Gastroesophageal sphincter (tissue), 4 donors: ENCODE measurements around the gene JARID2. TPM values are rescaled to one million over a fixed set of nuclear protein-coding genes. Genes with fewer than 3 reads are reported as not detected.
A peak's percentile ranks its signal among the peaks of the same experiment; 100 is the strongest.

Experiments used
- ATAC-seq: fragments of 150-250 bp; one replicate; pipeline ENCODE4 v1.9.1; 2016; ENCODE audit warnings: mild to moderate bottlenecking, moderate library complexity
- H3K27ac ChIP-seq, 4 donors: fragments of 200-600 bp; sonication (generic) in 3 of 4; 1 replicate in 3 of 4; 2 replicates in 1 of 4; pipeline ENCODE4 v1.5.1; 2016 to 2019
- H3K27me3 ChIP-seq: fragments of 200-600 bp; sonication (generic); one replicate; pipeline ENCODE4 v1.5.1; 2019
- H3K36me3 ChIP-seq, 2 donors: fragments of 200-600 bp; sonication (generic); one replicate each; pipeline ENCODE4 v1.5.1; 2019; ENCODE audit warnings: control low read depth in 1 of 2
- H3K4me1 ChIP-seq, 3 donors: fragments of 200-600 bp; sonication (generic); 1 replicate in 2 of 3; 2 replicates in 1 of 3; pipeline ENCODE4 v1.5.1; 2016 to 2019; ENCODE audit warnings: control low read depth in 2 of 3
- H3K4me3 ChIP-seq, 2 donors: fragments of 200-600 bp; sonication (generic); one replicate each; pipeline ENCODE4 v1.5.1; 2019; ENCODE audit warnings: mild to moderate bottlenecking in 1 of 2, moderate library complexity in 1 of 2
- H3K9me3 ChIP-seq, 3 donors: fragments of 200-600 bp; sonication (generic); one replicate each; pipeline ENCODE4 v1.5.1; 2017 to 2019; ENCODE audit warnings: control low read depth in 2 of 3
- EP300 ChIP-seq: sonication (generic); formaldehyde crosslinking; IDR thresholded peaks from one replicate; pipeline ENCODE4 v1.6.1; 2017; ENCODE audit warnings: antibody characterized with exemption, mild to moderate bottlenecking
- POLR2A ChIP-seq, 2 donors: fragments of 450-650 bp; IDR thresholded peaks; one replicate each; pipeline ENCODE4 v1.6.1; 2017; ENCODE audit warnings: antibody characterized with exemption in 2 of 2, mild to moderate bottlenecking in 2 of 2, moderate library complexity in 1 of 2
- POLR2AphosphoS5 ChIP-seq: sonication (generic); formaldehyde crosslinking; IDR thresholded peaks from one replicate; pipeline ENCODE4 v1.6.1; 2017; ENCODE audit warnings: antibody characterized with exemption
- WGBS, 2 donors: methylation state at CpG; one replicate each; pipeline ENCODE4 v1.1.5; 2018; ENCODE audit warnings: low coverage in 1 of 2; 5-methylcytosine and 5-hydroxymethylcytosine counted together
- total RNA-seq, 4 donors: library from RNA; depleted of rRNA; stranded (reverse); fragments of >200 nt; gene quantifications; one replicate each; pipeline ENCODE4 v1.1.0, GENCODE V29; 2016
- TF ChIP-seq, protein P1 (sequence below), 4 experiments: fragments of 200-600 bp in 2 of 4; fragments of 450-650 bp in 2 of 4; sonication (generic) in 1 of 4; IDR thresholded peaks; one replicate each; pipeline ENCODE4 v1.5.1; 2017 to 2019; ENCODE audit warnings: antibody characterized with exemption in 4 of 4, mild to moderate bottlenecking in 2 of 4, moderate library complexity in 2 of 4

JARID2 gene
- total RNA-seq, 4 donors from 2014 or later: 6.8 to 12.3 (median 8.5) TPM

DNA sequence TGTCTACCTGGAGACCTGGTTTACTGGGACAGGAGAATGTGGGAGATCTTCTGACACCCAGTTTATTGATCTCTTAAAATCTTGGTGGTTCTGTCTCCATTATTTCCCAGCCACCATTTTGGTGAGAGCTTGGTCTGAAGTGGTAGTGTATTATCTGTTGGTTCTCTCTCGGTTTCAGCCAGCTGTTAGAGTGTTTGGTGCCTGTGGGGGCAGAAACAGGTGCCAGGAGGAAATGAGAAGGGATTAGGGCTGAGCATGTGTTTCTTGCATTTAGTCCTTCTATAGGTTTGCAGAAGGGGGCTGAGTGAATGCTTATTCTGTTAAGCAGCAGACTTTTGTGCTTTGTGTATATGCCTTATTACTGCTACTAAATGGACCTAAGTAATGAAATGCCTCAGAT is 9.6 kb downstream of the JARID2 start:
- Histone ChIP-seq H3K9me3 (no peaks in the 10 kb centered on the region), H3K4me1 (peaks cover 7 to 72% (median 26%) of the 10 kb centered on the region in 3 donors), H3K36me3 (no peaks in the 10 kb centered on the region), H3K27ac (no peak overlapping the region), H3K27me3 (no peaks in the 10 kb centered on the region), H3K4me3 (no peak overlapping the region)
- ATAC-seq: no peak
- no peak for TF ChIP-seq POLR2AphosphoS5
- TF ChIP-seq, protein P1, sequence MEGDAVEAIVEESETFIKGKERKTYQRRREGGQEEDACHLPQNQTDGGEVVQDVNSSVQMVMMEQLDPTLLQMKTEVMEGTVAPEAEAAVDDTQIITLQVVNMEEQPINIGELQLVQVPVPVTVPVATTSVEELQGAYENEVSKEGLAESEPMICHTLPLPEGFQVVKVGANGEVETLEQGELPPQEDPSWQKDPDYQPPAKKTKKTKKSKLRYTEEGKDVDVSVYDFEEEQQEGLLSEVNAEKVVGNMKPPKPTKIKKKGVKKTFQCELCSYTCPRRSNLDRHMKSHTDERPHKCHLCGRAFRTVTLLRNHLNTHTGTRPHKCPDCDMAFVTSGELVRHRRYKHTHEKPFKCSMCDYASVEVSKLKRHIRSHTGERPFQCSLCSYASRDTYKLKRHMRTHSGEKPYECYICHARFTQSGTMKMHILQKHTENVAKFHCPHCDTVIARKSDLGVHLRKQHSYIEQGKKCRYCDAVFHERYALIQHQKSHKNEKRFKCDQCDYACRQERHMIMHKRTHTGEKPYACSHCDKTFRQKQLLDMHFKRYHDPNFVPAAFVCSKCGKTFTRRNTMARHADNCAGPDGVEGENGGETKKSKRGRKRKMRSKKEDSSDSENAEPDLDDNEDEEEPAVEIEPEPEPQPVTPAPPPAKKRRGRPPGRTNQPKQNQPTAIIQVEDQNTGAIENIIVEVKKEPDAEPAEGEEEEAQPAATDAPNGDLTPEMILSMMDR (IDR thresholded peaks at IDR 0.05): no peak
- TF ChIP-seq EP300: no peak
- TF ChIP-seq POLR2A (IDR thresholded peaks at IDR 0.05): no peak
- WGBS, 2 donors: 80% methylated on average over 1 of the region's 1 CpG; no CpG with 5 or more reads in 1 of the 2 donors

DNA sequence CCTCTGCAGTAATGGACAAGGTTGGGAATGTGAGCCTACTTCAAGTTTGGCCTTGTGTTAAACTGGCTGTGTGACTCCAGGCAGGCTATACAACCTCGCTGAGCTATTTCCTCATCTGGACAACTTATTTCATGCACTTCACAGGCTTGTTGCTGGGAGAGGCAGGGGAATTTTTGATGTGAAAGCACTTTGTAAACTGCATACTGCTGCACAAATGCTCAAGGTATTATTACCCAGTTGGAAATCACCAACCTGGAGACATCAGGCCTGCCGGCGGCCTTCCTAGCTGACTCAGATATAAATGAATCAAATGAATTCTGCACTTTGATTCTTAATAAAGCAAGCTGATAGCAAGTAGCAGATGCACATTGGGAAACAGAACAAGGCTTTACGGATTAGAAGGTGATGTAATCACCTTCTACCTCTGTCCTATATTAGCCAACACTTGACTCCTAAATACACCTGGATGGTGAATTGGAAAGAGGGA is 10.1 kb downstream of the JARID2 start:
- no peak overlapping the region for H3K27ac ChIP-seq
- 72 to 93% methylated on average over 2 to 4 of the region's 4 CpGs for WGBS, 2 donors
- peaks cover 7 to 72% (median 30%) of the 10 kb centered on the region in 3 donors for H3K4me1 ChIP-seq
- H3K27me3 ChIP-seq: no peaks in the 10 kb centered on the region
- ATAC-seq: no peak
- H3K9me3 ChIP-seq: no peaks in the 10 kb centered on the region
- H3K4me3 ChIP-seq: no peak overlapping the region
- TF ChIP-seq EP300: no peak
- H3K36me3 ChIP-seq: no peaks in the 10 kb centered on the region

DNA sequence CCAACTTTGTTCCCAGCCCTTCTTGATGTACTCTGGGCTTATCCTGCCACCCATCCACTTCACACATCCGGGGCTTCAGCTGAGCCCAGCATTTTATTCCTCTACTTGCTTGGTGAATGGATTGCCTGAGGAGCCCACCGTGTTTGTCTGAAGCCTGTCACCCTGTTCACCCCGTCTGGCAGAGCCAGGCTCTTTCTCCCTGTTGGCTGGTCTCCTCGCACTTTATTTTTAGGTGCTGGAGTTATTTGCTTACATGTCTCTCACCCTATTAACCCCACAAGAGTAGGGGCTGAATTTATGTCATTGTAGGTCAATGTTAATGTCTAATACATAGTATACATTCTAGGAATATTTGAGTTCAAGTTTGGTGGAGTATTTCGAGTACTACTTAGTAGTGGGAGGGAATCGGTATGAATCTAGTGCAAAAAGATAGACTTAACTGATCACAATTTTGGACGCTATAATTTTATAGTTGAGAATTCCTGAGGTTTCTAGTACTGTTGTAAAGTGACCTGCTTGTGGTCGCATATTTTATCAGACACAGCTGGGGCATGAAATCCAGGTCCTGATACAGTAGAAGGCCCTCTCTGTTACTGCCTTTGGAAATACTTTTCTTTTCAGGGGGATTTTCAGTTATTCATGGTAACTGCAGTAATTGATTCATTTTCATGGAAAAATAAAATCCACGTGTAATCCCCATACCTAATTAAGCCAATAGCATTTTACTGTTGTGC is 10.8 kb downstream of the JARID2 start:
- Histone ChIP-seq H3K27me3 (no peaks in the 10 kb centered on the region), H3K36me3 (no peaks in the 10 kb centered on the region), H3K4me1 (peaks cover 7 to 70% (median 32%) of the 10 kb centered on the region in 3 donors), H3K4me3 (no peak overlapping the region), H3K27ac (no peak overlapping the region), H3K9me3 (no peaks in the 10 kb centered on the region)
- no peak for ATAC-seq
- TF ChIP-seq POLR2A (IDR thresholded peaks at IDR 0.05): no peak
- WGBS, 2 donors: 43 to 59% methylated on average over 5 to 9 of the region's 9 CpGs

DNA sequence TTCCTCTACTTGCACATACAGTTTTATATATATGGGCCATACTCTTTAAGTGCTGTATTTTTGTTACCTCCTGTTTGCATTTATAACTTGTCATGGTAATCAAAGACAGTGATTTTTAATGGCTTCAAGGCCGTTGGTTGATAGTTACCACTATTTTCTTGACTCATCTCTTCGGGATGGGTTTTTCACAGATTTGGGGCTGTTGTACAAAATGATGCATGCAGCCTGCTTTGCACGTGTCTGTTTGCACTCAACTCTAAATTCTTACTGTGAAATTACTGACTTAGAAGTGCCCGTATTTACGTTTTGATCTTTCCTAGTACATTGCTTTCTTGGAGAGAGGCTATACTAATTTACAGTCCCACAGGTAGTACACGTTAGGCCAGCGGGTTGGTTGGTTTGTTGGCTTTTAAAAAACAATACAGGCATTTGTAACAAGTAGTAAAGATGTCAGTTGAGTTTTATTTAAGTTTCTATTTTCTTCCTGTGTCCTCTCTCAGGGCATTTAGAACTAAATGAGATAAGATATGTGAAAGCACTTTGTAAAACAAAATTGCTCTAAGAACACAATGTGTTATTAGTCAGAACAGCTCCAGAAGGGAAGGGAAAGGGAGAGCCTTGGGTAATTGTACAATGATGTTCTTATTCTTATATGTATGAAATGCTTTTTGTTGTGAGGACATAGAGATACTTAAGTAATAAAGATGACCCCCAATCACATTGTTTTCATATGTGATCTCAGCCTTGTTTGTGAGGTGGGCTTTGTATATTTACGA is 11.7 kb downstream of the JARID2 start:
- no peak overlapping the region for H3K27ac ChIP-seq
- ATAC-seq: no peak
- WGBS, 2 donors: 77 to 86% methylated on average over 6 to 8 of the region's 8 CpGs
- H3K9me3 ChIP-seq: no peaks in the 10 kb centered on the region
- H3K4me3 ChIP-seq: no peak overlapping the region
- H3K27me3 ChIP-seq: no peaks in the 10 kb centered on the region
- H3K4me1 ChIP-seq: peaks cover 7 to 63% (median 32%) of the 10 kb centered on the region in 3 donors
- H3K36me3 ChIP-seq: no peaks in the 10 kb centered on the region
- TF ChIP-seq, protein P1 (IDR thresholded peaks at IDR 0.05): no peak
- TF ChIP-seq POLR2A (IDR thresholded peaks at IDR 0.05): no peak
- TF ChIP-seq EP300: no peak
- no peak for TF ChIP-seq POLR2AphosphoS5

DNA sequence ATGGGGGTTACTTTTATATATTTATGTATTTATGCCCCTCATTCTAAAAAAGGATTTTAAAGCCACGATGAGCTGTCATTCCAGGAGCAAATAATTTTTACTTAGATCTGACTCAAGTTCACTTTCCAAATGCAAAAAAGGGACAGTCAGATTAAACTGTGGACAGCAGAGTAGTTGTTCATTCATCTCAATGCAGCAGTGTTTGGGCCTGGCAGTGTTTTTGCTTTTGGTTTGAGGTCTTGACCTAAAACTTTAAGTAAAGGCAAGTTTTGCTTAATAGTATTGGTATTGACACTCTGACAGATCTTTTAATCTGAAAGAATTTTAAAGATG is 13.9 kb downstream of the JARID2 start:
- Histone ChIP-seq H3K36me3 (no peaks in the 10 kb centered on the region), H3K4me3 (no peak overlapping the region), H3K27ac (peak overlapping the region in 2 of 4 donors; percentile 5 to 29), H3K27me3 (no peaks in the 10 kb centered on the region), H3K9me3 (no peaks in the 10 kb centered on the region), H3K4me1 (peaks cover 7 to 67% (median 37%) of the 10 kb centered on the region in 3 donors)
- TF ChIP-seq EP300: no peak
- no peak for TF ChIP-seq POLR2A (IDR thresholded peaks at IDR 0.05)
- TF ChIP-seq, protein P1 (IDR thresholded peaks at IDR 0.05): no peak
- no peak for TF ChIP-seq POLR2AphosphoS5
- ATAC-seq: no peak
- 33 to 38% methylated on average over 1 of the region's 1 CpG for WGBS, 2 donors
